Measurements from ENCODE around the gene RPL9.
A peak's percentile ranks its signal among the peaks of the same experiment; 100 is the strongest.
"Not testable (repeated sequence)": the region's sequence is repeated elsewhere in the genome, so short reads cannot be mapped to it uniquely, and the experiment has no call there.

Gene RPL9

GRCh38 chr4:39480251-39480650 lies 21.5 kb upstream of the RPL9 start:
- CTCF ChIA-PET = interaction anchor here (0.8 kb wide), 1 partner anchor 278 kb away, joined by 4 read pairs; no protein-coding TSS in a partner anchor
- Mint-ChIP-seq H3K27ac (no peak overlapping the region), H3K9me3 (no peaks in the 10 kb centered on the region), H3K4me1 (no peaks in the 10 kb centered on the region), H3K36me3 (peaks cover 5% of the 10 kb centered on the region), H3K4me3 (no peak overlapping the region), H3K27me3 (no peaks in the 10 kb centered on the region)
- DNase-seq = no peak

DNA sequence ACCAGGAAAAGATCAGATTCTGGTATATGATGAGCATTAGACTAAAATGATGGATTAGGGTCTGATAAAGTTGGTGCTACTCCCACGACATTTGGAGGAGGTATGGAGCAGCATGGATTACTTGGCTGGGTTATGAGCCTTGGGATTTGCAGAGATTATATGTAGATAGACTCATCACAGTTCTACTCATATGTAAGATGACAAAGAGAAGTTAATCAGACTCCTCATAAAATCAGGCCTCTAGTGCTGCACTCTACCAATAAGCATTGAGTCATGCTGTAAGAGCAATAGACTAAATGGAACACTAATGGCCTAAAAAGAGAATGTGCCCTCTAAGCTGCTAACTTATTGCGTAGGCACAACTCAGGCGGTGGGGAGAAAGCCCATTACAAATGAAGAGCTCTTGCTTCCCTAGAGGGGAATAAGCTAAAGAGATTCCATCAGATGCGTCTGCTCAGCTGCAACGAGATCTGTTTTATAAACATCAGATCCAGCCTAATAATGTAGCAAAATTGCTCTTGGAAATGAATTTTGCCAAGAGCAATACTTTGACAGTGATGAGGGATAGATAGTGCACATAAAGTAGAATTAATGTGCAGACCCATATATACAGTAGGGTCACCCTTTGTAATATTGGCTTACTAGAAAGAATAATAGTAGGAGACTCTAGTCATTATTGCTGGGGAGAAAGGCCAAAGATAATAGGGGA lies 17.6 kb upstream of the RPL9 start:
- no peaks in the 10 kb centered on the region for H3K27me3 Mint-ChIP-seq
- no peak overlapping the region for H3K4me3 Mint-ChIP-seq
- H3K4me1 Mint-ChIP-seq = no peaks in the 10 kb centered on the region
- CTCF ChIA-PET = no interaction called here
- peaks cover 7% of the 10 kb centered on the region for H3K36me3 Mint-ChIP-seq
- no peaks in the 10 kb centered on the region for H3K9me3 Mint-ChIP-seq
- no peak for DNase-seq
- no peak overlapping the region for H3K27ac Mint-ChIP-seq

DNA sequence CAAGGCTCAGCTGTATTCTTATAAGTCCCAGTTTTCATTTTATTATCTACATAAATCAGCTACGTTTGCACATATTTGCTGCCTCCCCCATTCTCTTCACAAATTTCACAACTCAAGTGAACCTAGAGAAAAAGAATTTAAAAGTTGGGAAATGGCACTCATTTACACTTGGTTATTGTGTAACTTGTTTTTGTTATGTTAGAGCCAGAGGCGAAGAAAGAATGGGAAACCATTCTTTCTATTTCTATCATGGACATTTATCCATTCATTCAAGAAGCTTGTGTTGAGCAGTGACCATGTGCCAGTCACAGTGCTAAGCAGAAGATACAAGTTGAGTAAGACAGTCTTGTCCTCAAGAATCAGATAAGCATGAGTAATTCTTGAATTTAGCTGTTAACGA lies 13.7 kb upstream of the RPL9 start:
- Mint-ChIP-seq H3K36me3 (peaks cover 11% of the 10 kb centered on the region), H3K9me3 (no peaks in the 10 kb centered on the region), H3K27ac (no peak overlapping the region), H3K27me3 (no peaks in the 10 kb centered on the region), H3K4me3 (no peak overlapping the region), H3K4me1 (peaks cover 6% of the 10 kb centered on the region)
- CTCF ChIA-PET = no interaction called here
- no peak for DNase-seq

- DNase-seq = no peak
- CTCF ChIA-PET = interaction anchor here (0.7 to 1.8 kb wide), 2 partner anchors 10 to 22 kb away, joined by 4 to 5 read pairs; no protein-coding TSS in a partner anchor
- peaks cover 6% of the 10 kb centered on the region for H3K36me3 Mint-ChIP-seq
- peaks cover 6% of the 10 kb centered on the region for H3K4me1 Mint-ChIP-seq
- no peaks in the 10 kb centered on the region for H3K9me3 Mint-ChIP-seq
- H3K27ac Mint-ChIP-seq = no peak overlapping the region
- no peak overlapping the region for H3K4me3 Mint-ChIP-seq
- H3K27me3 Mint-ChIP-seq = no peaks in the 10 kb centered on the region
Measured at GRCh38 chr4:39470402-39470801, 11.7 kb upstream of the RPL9 start.

GRCh38 chr4:39469429-39470077 lies 10.8 kb upstream of the RPL9 start:
- Mint-ChIP-seq H3K36me3 (peaks cover 9% of the 10 kb centered on the region), H3K27ac (no peak overlapping the region), H3K9me3 (no peaks in the 10 kb centered on the region), H3K4me3 (no peak overlapping the region), H3K4me1 (peaks cover 6% of the 10 kb centered on the region), H3K27me3 (no peaks in the 10 kb centered on the region)
- DNase-seq = peak; percentile 36
- CTCF ChIA-PET = interaction anchor here (0.6 to 1.8 kb wide), 19 partner anchors 9 to 856 kb away, joined by 3 to 14 read pairs (median 3); partner anchors contain the start of genes PDS5A, RFC1 and SMIM14

GRCh38 chr4:39467464-39467863 lies 8.7 kb upstream of the RPL9 start:
- H3K27ac Mint-ChIP-seq = peak overlapping the region; percentile 45
- H3K27me3 Mint-ChIP-seq = no peaks in the 10 kb centered on the region
- peaks cover 6% of the 10 kb centered on the region for H3K4me1 Mint-ChIP-seq
- no peak for DNase-seq
- H3K4me3 Mint-ChIP-seq = no peak overlapping the region
- peaks cover 13% of the 10 kb centered on the region for H3K36me3 Mint-ChIP-seq
- no peaks in the 10 kb centered on the region for H3K9me3 Mint-ChIP-seq
- CTCF ChIA-PET = no interaction called here

DNA sequence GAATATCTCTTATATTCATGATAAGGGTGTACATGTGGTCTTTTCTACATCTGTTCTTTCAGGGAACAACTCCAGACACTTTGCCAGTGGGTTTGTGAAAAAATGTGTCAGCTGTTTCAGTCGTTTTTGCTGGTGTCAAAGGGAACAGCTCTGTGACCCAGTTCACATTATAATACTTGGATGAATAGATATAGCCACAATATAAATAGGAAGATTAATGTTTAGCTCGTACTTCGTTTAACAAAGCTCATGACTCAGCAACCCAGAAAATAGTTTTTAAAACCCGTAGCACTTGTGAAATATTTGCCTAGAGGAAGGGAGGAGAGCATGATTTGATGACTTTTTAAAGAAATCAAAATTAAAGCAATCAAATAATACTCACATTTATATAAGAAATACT lies 8.0 kb upstream of the RPL9 start:
- DNase-seq = no peak
- H3K4me3 Mint-ChIP-seq = no peak overlapping the region
- CTCF ChIA-PET = no interaction called here
- no peaks in the 10 kb centered on the region for H3K9me3 Mint-ChIP-seq
- no peaks in the 10 kb centered on the region for H3K27me3 Mint-ChIP-seq
- H3K4me1 Mint-ChIP-seq = peaks cover 6% of the 10 kb centered on the region
- peaks cover 13% of the 10 kb centered on the region for H3K36me3 Mint-ChIP-seq
- H3K27ac Mint-ChIP-seq = no peak overlapping the region

DNA sequence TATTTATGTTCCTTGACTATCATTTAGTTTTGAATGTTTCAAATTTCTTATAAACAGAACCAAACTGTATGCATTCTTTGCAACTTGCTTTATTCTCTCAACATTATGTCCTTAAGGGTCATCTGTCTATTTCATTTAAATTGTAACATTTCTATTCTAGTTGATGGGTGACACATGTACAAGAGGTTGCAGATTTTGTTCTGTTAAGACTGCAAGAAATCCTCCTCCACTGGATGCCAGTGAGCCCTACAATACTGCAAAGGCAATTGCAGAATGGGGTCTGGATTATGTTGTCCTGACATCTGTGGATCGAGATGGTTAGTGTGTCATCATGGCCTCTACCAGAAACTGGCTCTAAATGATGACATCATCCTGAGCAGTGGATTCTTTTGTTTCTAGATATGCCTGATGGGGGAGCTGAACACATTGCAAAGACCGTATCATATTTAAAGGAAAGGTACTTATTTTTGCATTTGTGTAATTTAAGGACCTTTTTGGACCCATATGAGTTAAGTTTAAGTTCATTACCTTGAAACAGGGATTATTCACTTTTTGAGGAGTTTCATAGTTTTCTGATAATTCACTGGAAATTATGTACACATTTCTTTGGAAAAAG lies 6.3 kb upstream of the RPL9 start:
- CTCF ChIA-PET = interaction anchor here (1.0 kb wide), 1 partner anchor 562 kb away, joined by 3 read pairs; no protein-coding TSS in a partner anchor
- no peak overlapping the region for H3K27ac Mint-ChIP-seq
- H3K36me3 Mint-ChIP-seq = peaks cover 14% of the 10 kb centered on the region
- no peak for DNase-seq
- peaks cover 19% of the 10 kb centered on the region for H3K4me1 Mint-ChIP-seq
- H3K9me3 Mint-ChIP-seq = no peaks in the 10 kb centered on the region
- no peaks in the 10 kb centered on the region for H3K27me3 Mint-ChIP-seq
- no peak overlapping the region for H3K4me3 Mint-ChIP-seq

GRCh38 chr4:39458161-39458504 lies 589 bp downstream of the RPL9 start:
- H3K9me3 Mint-ChIP-seq, DNase-seq, CTCF ChIA-PET, H3K27me3 Mint-ChIP-seq: not testable (repeated sequence)
- Mint-ChIP-seq H3K4me3 (peak overlapping the region; percentile 98), H3K36me3 (peaks cover 54% of the 10 kb centered on the region), H3K27ac (peak overlapping the region; percentile 100), H3K4me1 (peaks cover 58% of the 10 kb centered on the region)

- peaks cover 61% of the 10 kb centered on the region for H3K36me3 Mint-ChIP-seq
- CTCF ChIA-PET = no interaction called here
- H3K4me1 Mint-ChIP-seq = peaks cover 62% of the 10 kb centered on the region
Measured at GRCh38 chr4:39456946-39457763, 1.6 kb downstream of the RPL9 start.

GRCh38 chr4:39455486-39455885 lies 3.2 kb downstream of the RPL9 start:
- Mint-ChIP-seq H3K36me3 (peaks cover 72% of the 10 kb centered on the region), H3K27ac (no peak overlapping the region), H3K4me3 (no peak overlapping the region), H3K27me3 (no peaks in the 10 kb centered on the region), H3K4me1 (peaks cover 51% of the 10 kb centered on the region), H3K9me3 (no peaks in the 10 kb centered on the region)
- CTCF ChIA-PET = no interaction called here
- no peak for DNase-seq

More at GRCh38 chr4:39456946-39457763, 1.6 kb downstream of the RPL9 start:
- Mint-ChIP-seq H3K27ac (peak overlapping the region; percentile 100), H3K9me3 (no peaks in the 10 kb centered on the region), H3K4me3 (peak overlapping the region; percentile 98), H3K27me3 (no peaks in the 10 kb centered on the region)
- DNase-seq = no peak

DNA sequence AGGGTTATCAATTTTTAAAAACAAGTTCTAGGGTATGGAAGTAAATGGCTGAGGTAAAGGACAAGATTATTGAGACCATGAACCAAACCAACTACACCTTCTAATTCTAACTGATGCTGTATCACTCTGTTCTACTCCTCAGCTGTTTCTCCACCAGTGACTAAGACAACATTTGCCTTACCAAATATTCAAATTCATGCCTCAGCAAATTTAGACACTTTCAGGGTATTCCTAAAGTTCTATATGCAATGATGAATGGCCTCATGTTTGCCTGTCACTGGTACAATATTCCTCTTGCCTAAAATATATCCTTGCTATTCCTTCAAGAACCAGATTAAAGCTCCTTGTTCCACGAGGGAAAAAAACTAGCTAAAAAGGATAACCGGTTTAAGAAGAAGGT lies 5.0 kb downstream of the RPL9 start:
- no peaks in the 10 kb centered on the region for H3K9me3 Mint-ChIP-seq
- H3K27me3 Mint-ChIP-seq = no peaks in the 10 kb centered on the region
- no peak for DNase-seq
- H3K4me1 Mint-ChIP-seq = peaks cover 42% of the 10 kb centered on the region
- H3K4me3 Mint-ChIP-seq = no peak overlapping the region
- peaks cover 77% of the 10 kb centered on the region for H3K36me3 Mint-ChIP-seq
- CTCF ChIA-PET = no interaction called here
- no peak overlapping the region for H3K27ac Mint-ChIP-seq

- H3K27me3 Mint-ChIP-seq = no peaks in the 10 kb centered on the region
- no peak for DNase-seq
- CTCF ChIA-PET = no interaction called here
- no peak overlapping the region for H3K27ac Mint-ChIP-seq
- no peaks in the 10 kb centered on the region for H3K9me3 Mint-ChIP-seq
- peaks cover 39% of the 10 kb centered on the region for H3K4me1 Mint-ChIP-seq
- H3K4me3 Mint-ChIP-seq = no peak overlapping the region
- H3K36me3 Mint-ChIP-seq = peaks cover 73% of the 10 kb centered on the region
Measured at GRCh38 chr4:39452860-39453587, 5.7 kb downstream of the RPL9 start.
